Measurements from ENCODE around the gene NUDT7.

Gene NUDT7

GRCh38 chr16:77711179-77711578 is 11.1 kb upstream of the NUDT7 start:
- CTCF ChIA-PET: no interaction called here

GRCh38 chr16:77711775-77712174 is 10.5 kb upstream of the NUDT7 start:
- ChIA-PET POLR2A (no interaction called here), CTCF (no interaction called here)
- DNase-seq (ENCODE audit: low read depth, low spot score): no peak
- no peak overlapping the region for H3K4me3 ChIP-seq (ENCODE audit: low read depth, low read length)
- no peak for TF ChIP-seq CTCF (IDR thresholded peaks at IDR 0.05; ENCODE audit: insufficient read depth, low read length, missing control alignments)

More at GRCh38 chr16:77711179-77711578, 11.1 kb upstream of the NUDT7 start:
- POLR2A ChIA-PET: no interaction called here
- H3K4me3 ChIP-seq (ENCODE audit: low read depth, low read length): no peak overlapping the region
- no peak for DNase-seq (ENCODE audit: low read depth, low spot score)
- no peak for TF ChIP-seq CTCF (IDR thresholded peaks at IDR 0.05; ENCODE audit: insufficient read depth, low read length, missing control alignments)

GRCh38 chr16:77715145-77715544 is 7.2 kb upstream of the NUDT7 start:
- POLR2A ChIA-PET: no interaction called here
- no peak for DNase-seq (ENCODE audit: low read depth, low spot score)
- CTCF ChIA-PET: no interaction called here
- H3K4me3 ChIP-seq (ENCODE audit: low read depth, low read length): no peak overlapping the region
- no peak for TF ChIP-seq CTCF (IDR thresholded peaks at IDR 0.05; ENCODE audit: insufficient read depth, low read length, missing control alignments)

- H3K4me3 ChIP-seq (ENCODE audit: low read depth, low read length): peak overlapping the region; percentile 34
- ChIA-PET CTCF (interaction anchor here (1.1 to 2.9 kb wide), 3 partner anchors 45 to 249 kb away, joined by 4 to 14 read pairs (median 4); no protein-coding TSS in a partner anchor), POLR2A (no interaction called here)
- TF ChIP-seq CTCF (IDR thresholded peaks at IDR 0.05; ENCODE audit: insufficient read depth, low read length, missing control alignments): no peak
- DNase-seq (ENCODE audit: low read depth, low spot score): no peak
These were observed 484 bp upstream of the NUDT7 start for GRCh38 chr16:77721752-77722308.

GRCh38 chr16:77723108-77723514 is 797 bp downstream of the NUDT7 start:
- POLR2A ChIA-PET: no interaction called here
- DNase-seq (ENCODE audit: low read depth, low spot score): no peak
- H3K4me3 ChIP-seq (ENCODE audit: low read depth, low read length): peak overlapping the region; percentile 76
- no peak for TF ChIP-seq CTCF (IDR thresholded peaks at IDR 0.05; ENCODE audit: insufficient read depth, low read length, missing control alignments)
- CTCF ChIA-PET: interaction anchor here (1.0 to 2.9 kb wide), 3 partner anchors 10 to 248 kb away, joined by 3 to 14 read pairs (median 4); no protein-coding TSS in a partner anchor

GRCh38 chr16:77724174-77724573 is 1.9 kb downstream of the NUDT7 start:
- TF ChIP-seq CTCF (IDR thresholded peaks at IDR 0.05; ENCODE audit: insufficient read depth, low read length, missing control alignments): no peak
- POLR2A ChIA-PET: no interaction called here
- CTCF ChIA-PET: interaction anchor here (1.0 to 1.6 kb wide), 2 partner anchors 9 to 48 kb away, joined by 3 to 4 read pairs; no protein-coding TSS in a partner anchor

More at GRCh38 chr16:77724174-77724573, 1.9 kb downstream of the NUDT7 start:
- no peak for DNase-seq (ENCODE audit: low read depth, low spot score)
- H3K4me3 ChIP-seq (ENCODE audit: low read depth, low read length): no peak overlapping the region

Measured in AG04449 (cell line).